ENCODE results near the gene CCL22. TPM values are rescaled to one million over a fixed set of nuclear protein-coding genes. Genes with fewer than 3 reads are reported as not detected.

The CCL22 gene
- total and polyA plus RNA-seq, 2 of the 4 experiments (the other 2 are of a cell fraction) = not detected

DNA sequence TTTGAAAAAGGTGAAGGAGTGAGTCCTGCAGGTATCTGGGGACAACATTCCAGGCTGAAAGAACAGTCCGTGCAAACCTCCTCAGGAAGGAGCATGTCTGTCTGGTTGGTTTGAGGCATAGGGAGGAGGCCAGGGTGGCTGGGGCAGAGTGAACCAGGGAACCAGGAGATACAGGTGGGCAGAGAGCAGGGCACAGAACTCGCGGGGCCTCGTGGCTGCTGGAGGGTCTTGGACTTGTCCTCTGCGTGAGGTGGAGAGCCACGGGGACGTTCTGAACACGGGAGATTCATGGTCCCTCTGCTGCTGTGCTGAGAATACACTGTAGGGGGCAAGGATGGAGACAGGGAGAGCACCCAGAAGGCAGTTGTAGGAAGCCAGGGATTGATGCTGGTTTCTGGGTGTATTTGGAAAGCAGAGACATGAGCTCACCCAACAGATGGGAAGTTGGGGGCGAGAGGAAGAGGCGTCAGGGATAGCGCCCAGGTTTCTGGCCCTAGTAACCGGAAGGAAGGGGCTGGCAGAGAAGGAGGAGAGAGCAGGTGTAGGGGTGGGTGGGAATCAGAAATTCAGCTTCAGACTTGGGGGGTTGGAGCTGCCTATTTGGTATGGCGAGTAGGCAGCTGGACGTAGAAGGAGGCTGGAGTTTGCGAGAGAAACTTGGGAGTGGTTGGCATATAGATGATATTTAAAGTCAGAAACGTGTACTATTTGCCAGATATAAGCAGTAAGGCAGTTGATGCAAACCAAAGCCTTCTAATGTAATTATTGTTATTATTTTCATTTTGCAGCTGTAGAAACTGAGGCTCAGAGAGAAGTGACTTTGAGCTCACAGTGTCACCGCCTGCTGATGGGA is 45.6 kb downstream of the CCL22 start, which contains the start of gene CCL17:
Gene CCL17, plus strand, starts transcription at position 803 of the 853 bp plus-strand sequence. CDS start 9,166 bp downstream, outside the sequence.
- Histone ChIP-seq H4K20me1 (ENCODE audit: insufficient read depth, low read length) (no peaks in the 10 kb centered on the region), H3K14ac (replicated peaks; ENCODE audit: low read depth, low read length) (no peak within 1 kb of the TSS), H3K4me1 (ENCODE audit: control insufficient read depth, insufficient read depth, low read length) (no peaks in the 10 kb centered on the region), H3K23ac (ENCODE audit: low read depth, low read length) (no peak within 1 kb of the TSS), H3K9me3 (ENCODE audit: control insufficient read depth, insufficient read depth, low read length) (no peaks in the 10 kb centered on the region), H3K9ac (ENCODE audit: low read depth, low read length) (no peak within 1 kb of the TSS), H2BK5ac (ENCODE audit: low read depth, low read length, poor library complexity, severe bottlenecking) (no peak within 1 kb of the TSS), H2AFZ (replicated peaks; ENCODE audit: low read length, poor library complexity) (peak within 1 kb of the TSS; percentile 51), H2BK120ac (ENCODE audit: low read depth, low read length) (no peak within 1 kb of the TSS), H3K4me2 (ENCODE audit: low read depth, low read length) (no peak within 1 kb of the TSS), H3K36me3 (ENCODE audit: control insufficient read depth, insufficient read depth, low read length) (no peaks in the 10 kb centered on the region), H3K56ac (ENCODE audit: extremely low read depth, insufficient read depth, low read length) (no peak within 1 kb of the TSS), H4K91ac (ENCODE audit: insufficient read depth, low read depth, low read length) (no peak within 1 kb of the TSS), H4K8ac (ENCODE audit: low read depth in 2 of 2, low read length in 2 of 2) (no peak within 1 kb of the TSS), H2AK9ac (replicated peaks; ENCODE audit: low read depth, low read length, poor library complexity) (no peak within 1 kb of the TSS), H3K9me1 (ENCODE audit: insufficient read depth, low read length) (no peaks in the 10 kb centered on the region), H2BK20ac (ENCODE audit: low read depth, low read length) (no peak within 1 kb of the TSS), H2BK15ac (ENCODE audit: low read depth, low read length) (no peak within 1 kb of the TSS), H3K18ac (ENCODE audit: low read depth, low read length) (no peak within 1 kb of the TSS), H2AK5ac (ENCODE audit: low read depth, low read length) (no peak within 1 kb of the TSS), H3K27ac (ENCODE audit: insufficient read depth, low read length) (no peak within 1 kb of the TSS), H3K79me1 (ENCODE audit: low read depth in 1 of 2, low read length in 2 of 2) (no peaks in the 10 kb centered on the region), H4K5ac (ENCODE audit: low read depth, low read length) (no peak within 1 kb of the TSS), H3K27me3 (ENCODE audit: control insufficient read depth, insufficient read depth, low read length) (peaks cover 42% of the 10 kb centered on the region), H3K4me3 (ENCODE audit: insufficient read depth, low read depth, low read length) (no peak within 1 kb of the TSS), H3K4ac (ENCODE audit: low read depth, low read length) (no peak within 1 kb of the TSS)
- ATAC-seq (ENCODE audit: low read depth) (no peak), DNase-seq (no peak)
- WGBS, 2 experiments (ENCODE audit: extremely low coverage in 2 of 2, insufficient read length in 1 of 2) = 70% methylated on average over 9 of the region's 17 CpGs; no CpG with 5 or more reads in 1 of the 2 experiments
- in situ Hi-C loops (cut with MboI; ENCODE audit: low sequenced_read_pairs) (no loop called here), intact Hi-C loops (cut with micrococcal nuclease) (no loop called here), dilution Hi-C loops (cut with HindIII; ENCODE audit: low sequenced_read_pairs, unreplicated experiment) (no loop called here)
- BruUV-seq (replicated peaks) = no TSS peak
- POLR2A ChIA-PET (ENCODE audit: unreplicated experiment) = no interaction called here
- no peak for TF ChIP-seq CHD1 (IDR thresholded peaks at IDR 0.05; ENCODE audit: low read depth, low read length)
- TF ChIP-seq CEBPB (IDR thresholded peaks at IDR 0.05; ENCODE audit: low read depth, low read length) = no peak
- CTCF ChIA-PET = interaction anchor here (0.5 to 0.6 kb wide), 2 partner anchors 91 to 284 kb away, joined by 3 to 5 read pairs; no protein-coding TSS in a partner anchor

Data from IMR-90 (cell line).